Spleen (tissue), 13 donors: Measurements from ENCODE around the gene HAPLN2. TPM values are rescaled to one million over a fixed set of nuclear protein-coding genes. Genes with fewer than 3 reads are reported as not detected.
A peak's percentile ranks its signal among the peaks of the same experiment; 100 is the strongest.

Experiments used
- DNase-seq: peaks from one replicate; pipeline ENCODE4 v3.0.0-alpha.2; 2020
- H3K27ac ChIP-seq, 8 donors: fragments of 200-600 bp; sonication (generic) in 7 of 8; 1 replicate in 4 of 8; 2 replicates in 4 of 8; pipeline versions ENCODE4 v1.5.0 to v1.8.0; 2016 to 2021; ENCODE audit warnings: inconsistent platforms in 4 of 8, mild to moderate bottlenecking in 4 of 8, moderate library complexity in 1 of 8
- H3K27me3 ChIP-seq, 7 donors: fragments of 200-600 bp; sonication (generic) in 6 of 7; replicated peaks in 1 of 7; 1 replicate in 4 of 7; 2 replicates in 3 of 7; pipeline versions ENCODE4 v1.5.0 to v1.8.0; 2016 to 2021; ENCODE audit warnings: inconsistent platforms in 3 of 7, mild to moderate bottlenecking in 1 of 7
- H3K36me3 ChIP-seq, 6 donors: fragments of 200-600 bp; sonication (generic) in 5 of 6; 1 replicate in 4 of 6; 2 replicates in 2 of 6; pipeline versions ENCODE4 v1.5.0 to v1.8.0; 2016 to 2021; ENCODE audit warnings: inconsistent platforms in 2 of 6
- H3K4me1 ChIP-seq, 6 donors: fragments of 200-600 bp; sonication (generic) in 5 of 6; 1 replicate in 3 of 6; 2 replicates in 3 of 6; pipeline versions ENCODE4 v1.5.0 to v1.8.0; 2016 to 2021; ENCODE audit warnings: inconsistent platforms in 3 of 6
- H3K4me3 ChIP-seq, 8 donors: fragments of 200-600 bp; sonication (generic) in 7 of 8; 1 replicate in 4 of 8; 2 replicates in 4 of 8; pipeline versions ENCODE4 v1.5.0 to v1.8.0; 2016 to 2021; ENCODE audit warnings: inconsistent platforms in 4 of 8, mild to moderate bottlenecking in 4 of 8, moderate library complexity in 2 of 8
- H3K9me3 ChIP-seq, 8 donors: fragments of 200-600 bp; sonication (generic) in 7 of 8; 1 replicate in 4 of 8; 2 replicates in 4 of 8; pipeline versions ENCODE4 v1.5.0 to v1.8.0; 2016 to 2021; ENCODE audit warnings: inconsistent platforms in 4 of 8
- POLR2A ChIP-seq, 3 donors: fragments of 450-650 bp; IDR thresholded peaks; one replicate each; pipeline ENCODE4 v1.5.1; 2017; ENCODE audit warnings: antibody characterized with exemption in 3 of 3, mild to moderate bottlenecking in 1 of 3
- POLR2AphosphoS5 ChIP-seq, 3 donors: sonication (generic); formaldehyde crosslinking; IDR thresholded peaks; one replicate each; pipeline ENCODE4 v1.5.1; 2017; ENCODE audit warnings: antibody characterized with exemption in 3 of 3
- WGBS, 5 donors: extraction: QIAGEN DNeasy Blood & Tissue Kit in 3 of 5; methylation state at CpG; one replicate each; pipeline versions ENCODE4 v1.1.5 to v1.1.7; 2013 to 2018; 5-methylcytosine and 5-hydroxymethylcytosine counted together
- intact Hi-C: fragments of 100-400 bp; cut with DNase I; formaldehyde crosslinking; loops from one replicate; pipeline ENCODE4 v1.15.0; 2023; ENCODE audit warnings: low total_unique reads
- long read RNA-seq, 2 donors: transcript quantifications; one replicate each; lab custom pipeline, GENCODE V29; 2026
- polyA plus RNA-seq, 3 donors: library from polyadenylated mRNA; stranded (reverse); fragments of 200-250 nt; gene quantifications; one replicate each; pipeline ENCODE4 v1.2.1, GENCODE V29; 2013
- total RNA-seq, 7 donors: library from RNA; depleted of rRNA in 3 of 7; stranded (reverse); fragments of >200 nt in 3 of 7; fragmentation: NEBNext Ultra II Directional in 4 of 7; extraction: Animal tissue kit (Norgen Biotek cat#: 25700) in 4 of 7; gene quantifications; one replicate each; pipeline versions ENCODE4 v1.1.0 to v1.2.1, GENCODE V29; 2016 to 2021
- TF ChIP-seq, protein P1 (sequence below), 11 experiments: fragments of 200-600 bp in 7 of 11; fragments of 450-650 bp in 4 of 11; sonication (generic) in 4 of 11; IDR thresholded peaks in 8 of 11; conservative IDR thresholded peaks in 3 of 11; 1 replicate in 7 of 11; 2 replicates in 4 of 11; pipeline versions ENCODE4 v1.4.0 to v1.8.0; 2016 to 2021; ENCODE audit warnings: antibody characterized with exemption in 11 of 11, inconsistent platforms in 4 of 11, mild to moderate bottlenecking in 1 of 11
- donor health status: healthy with polysubstance abuse.
- donor health status: DM: no; HTN: no; CAD: no; lungs with moderate emphysema.
- donor health status: DM: no; HTN: no; CAD: no.
- donor health status: Bipolar disorder and iron deficiency.
- donor health status: healthy.
- donor health status: DM: no; HTN: no; CAD: no.
- donor health status: DM: yes; HTN: yes; CAD: no.

Gene HAPLN2
- total RNA-seq (1 to 10 TPM in 1 of 7 donors, under 1 TPM in 2, not detected in 4; 0.20 to 1.1 (median 0.46) TPM), polyA plus RNA-seq (under 1 TPM; 0.22 to 0.80 (median 0.27) TPM)
- long read RNA-seq, donor 1: 0 reads
- long read RNA-seq, donor 2: 0 reads

DNA sequence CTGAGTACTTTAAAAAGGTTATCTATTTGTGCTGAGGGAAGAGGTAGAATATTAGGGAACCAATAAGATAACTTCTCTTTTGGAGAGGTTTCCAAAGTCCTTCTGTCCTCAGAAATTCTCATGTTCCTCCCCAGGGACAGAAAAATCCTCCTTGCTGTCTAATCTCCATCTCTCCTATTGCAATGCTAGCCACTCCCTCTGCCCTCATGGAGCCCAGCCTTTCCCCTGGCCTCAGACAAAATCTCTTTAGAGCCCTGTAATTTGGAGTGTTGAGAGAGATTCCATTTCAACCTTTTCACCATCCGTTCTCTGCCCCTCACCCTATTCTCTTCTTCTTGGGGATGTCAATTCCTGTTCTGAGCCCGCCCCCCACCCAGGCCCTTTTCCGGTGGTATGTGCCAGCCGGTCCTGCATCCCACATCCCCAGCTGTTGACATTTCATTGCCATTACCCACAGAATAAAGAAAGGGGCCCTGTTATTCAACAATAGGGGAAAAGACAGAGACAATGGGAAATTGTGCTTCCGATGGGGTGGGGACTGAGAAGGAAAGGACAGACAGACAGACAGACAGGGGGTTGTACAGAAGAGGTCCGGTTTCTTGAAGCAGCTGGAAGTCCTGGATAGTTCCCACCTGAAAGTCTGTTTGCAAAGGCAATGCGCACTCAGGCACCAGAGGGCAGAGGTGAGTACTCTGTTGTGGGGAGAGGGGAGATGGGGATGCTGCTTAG, at the start of gene HAPLN2:
TSS of gene HAPLN2 (plus strand) at position 563 of the 729 bp plus-strand sequence. CDS start 4,076 bp downstream, outside the sequence.
- intact Hi-C loops: no loop called here
- DNase-seq: no peak
- H3K27me3 ChIP-seq: peaks cover 0 to 78% (median 11%) of the 10 kb centered on the region in 7 donors

DNA sequence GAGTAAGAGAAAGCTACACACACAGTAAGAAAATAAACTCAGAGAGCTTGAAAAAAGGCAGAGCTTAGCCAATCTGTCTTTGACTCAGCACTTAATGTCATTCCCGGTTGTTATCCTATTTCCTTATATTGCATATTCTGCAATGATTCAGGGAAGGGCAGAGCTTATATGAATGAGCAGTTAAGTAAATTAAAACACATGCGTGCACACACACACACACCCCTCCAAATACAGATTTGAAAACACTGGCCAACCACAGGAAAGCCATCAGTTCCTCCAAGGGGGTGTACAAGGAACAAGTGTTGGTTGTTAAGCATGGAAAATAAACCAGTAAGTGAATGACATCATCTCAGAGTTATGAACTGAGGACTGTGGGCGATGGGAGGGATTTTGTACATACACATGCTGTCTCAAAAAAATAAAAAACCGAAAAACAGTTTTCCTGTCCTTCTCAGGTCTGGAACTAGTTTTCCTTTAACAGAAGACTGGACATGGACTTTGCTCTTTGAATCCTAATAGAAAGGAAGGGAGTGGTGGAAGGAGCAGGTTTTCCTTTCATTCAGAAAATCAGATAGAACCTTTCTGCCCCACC, 47.9 kb upstream of the HAPLN2 start:
- H3K36me3 ChIP-seq: peaks cover 0 to 4% (median 0%) of the 10 kb centered on the region in 6 donors
- H3K4me3 ChIP-seq: no peak overlapping the region
- TF ChIP-seq POLR2A (IDR thresholded peaks at IDR 0.05) (no peak), POLR2AphosphoS5 (IDR thresholded peaks at IDR 0.05) (no peak)
- TF ChIP-seq, protein P1, sequence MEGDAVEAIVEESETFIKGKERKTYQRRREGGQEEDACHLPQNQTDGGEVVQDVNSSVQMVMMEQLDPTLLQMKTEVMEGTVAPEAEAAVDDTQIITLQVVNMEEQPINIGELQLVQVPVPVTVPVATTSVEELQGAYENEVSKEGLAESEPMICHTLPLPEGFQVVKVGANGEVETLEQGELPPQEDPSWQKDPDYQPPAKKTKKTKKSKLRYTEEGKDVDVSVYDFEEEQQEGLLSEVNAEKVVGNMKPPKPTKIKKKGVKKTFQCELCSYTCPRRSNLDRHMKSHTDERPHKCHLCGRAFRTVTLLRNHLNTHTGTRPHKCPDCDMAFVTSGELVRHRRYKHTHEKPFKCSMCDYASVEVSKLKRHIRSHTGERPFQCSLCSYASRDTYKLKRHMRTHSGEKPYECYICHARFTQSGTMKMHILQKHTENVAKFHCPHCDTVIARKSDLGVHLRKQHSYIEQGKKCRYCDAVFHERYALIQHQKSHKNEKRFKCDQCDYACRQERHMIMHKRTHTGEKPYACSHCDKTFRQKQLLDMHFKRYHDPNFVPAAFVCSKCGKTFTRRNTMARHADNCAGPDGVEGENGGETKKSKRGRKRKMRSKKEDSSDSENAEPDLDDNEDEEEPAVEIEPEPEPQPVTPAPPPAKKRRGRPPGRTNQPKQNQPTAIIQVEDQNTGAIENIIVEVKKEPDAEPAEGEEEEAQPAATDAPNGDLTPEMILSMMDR (IDR thresholded peaks at IDR 0.05 in 8 of 11, conservative IDR thresholded peaks at IDR 0.05 in 3 of 11): no peak

More for the DNA sequence above, at the start of gene HAPLN2:
- WGBS, 5 donors: 4 to 11% (median 6%) methylated on average over 7 of the region's 7 CpGs
- no peak within 1 kb of the TSS for H3K4me3 ChIP-seq
- no peak within 1 kb of the TSS for H3K27ac ChIP-seq
- TF ChIP-seq, protein P1 (IDR thresholded peaks at IDR 0.05 in 8 of 11, conservative IDR thresholded peaks at IDR 0.05 in 3 of 11): peak in 2 of 11 experiments; percentile 4 to 11
- TF ChIP-seq POLR2A (IDR thresholded peaks at IDR 0.05): no peak
- peaks cover 3 to 10% (median 7%) of the 10 kb centered on the region in 6 donors for H3K4me1 ChIP-seq
- no peaks in the 10 kb centered on the region for H3K36me3 ChIP-seq
- no peaks in the 10 kb centered on the region for H3K9me3 ChIP-seq

DNA sequence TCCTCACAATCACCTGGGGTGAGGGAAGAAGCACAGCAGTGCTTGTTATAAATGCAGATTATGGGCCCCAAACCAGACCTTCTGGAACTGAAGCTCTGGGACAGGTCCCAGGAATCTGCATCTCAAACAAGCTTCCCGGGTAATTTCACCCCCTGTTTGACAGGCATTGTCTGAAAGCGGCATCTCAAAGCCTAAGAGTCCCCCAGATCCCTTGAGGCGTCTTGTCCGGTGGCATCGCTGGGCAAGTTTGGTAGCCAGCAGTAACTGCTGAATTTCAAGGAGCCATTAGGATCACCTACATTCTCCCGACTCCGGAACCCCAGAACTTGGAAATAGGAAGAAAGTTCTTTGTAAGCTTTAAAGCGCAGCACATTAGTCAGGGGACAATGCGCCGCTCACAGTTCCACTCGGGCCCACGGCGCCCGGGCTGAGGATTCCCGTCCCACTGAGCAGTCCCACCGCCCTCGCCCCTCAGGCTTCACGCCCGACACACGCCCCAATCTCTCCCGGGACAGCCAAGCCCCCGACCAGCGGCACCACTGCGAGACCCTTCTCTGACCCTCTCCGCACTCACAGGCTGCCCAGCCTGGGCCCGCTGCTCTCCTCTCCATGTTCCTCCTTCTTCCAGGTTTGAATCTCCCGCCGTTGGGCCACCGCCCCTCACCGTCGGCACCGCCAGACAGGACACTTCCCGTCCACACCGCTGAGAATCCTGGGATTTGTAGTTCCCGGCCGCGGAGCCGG, 47.1 kb upstream of the HAPLN2 start, which contains the start of gene IQGAP3:
TSS of gene IQGAP3 (minus strand) at position 647 of the 744 bp plus-strand sequence. CDS start at position 611, 36 bp downstream.
- H3K4me1 ChIP-seq: peaks cover 6 to 20% (median 14%) of the 10 kb centered on the region in 6 donors
- H3K27ac ChIP-seq: no peak within 1 kb of the TSS
- H3K4me3 ChIP-seq: peak within 1 kb of the TSS in 7 of 8 donors; percentile 22 to 67 (median 37)
- intact Hi-C loops: no loop called here
- no peaks in the 10 kb centered on the region for H3K9me3 ChIP-seq
- peak; percentile 91 for DNase-seq
- peaks cover 0 to 3% (median 0%) of the 10 kb centered on the region in 6 donors for H3K36me3 ChIP-seq
- WGBS, 5 donors: 1 to 3% (median 2%) methylated on average over 30 to 38 of the region's 38 CpGs
- H3K27me3 ChIP-seq: peaks cover 0 to 34% (median 4%) of the 10 kb centered on the region in 7 donors
- TF ChIP-seq POLR2AphosphoS5 (IDR thresholded peaks at IDR 0.05) (peak; percentile 57 to 74 (median 71)), POLR2A (IDR thresholded peaks at IDR 0.05) (no peak)

More for the DNA sequence above, 47.9 kb upstream of the HAPLN2 start:
- intact Hi-C loops: no loop called here
- H3K9me3 ChIP-seq: no peaks in the 10 kb centered on the region
- no peak for DNase-seq
- 26 to 41% (median 31%) methylated on average over 4 of the region's 4 CpGs for WGBS, 5 donors
- no peak overlapping the region for H3K27ac ChIP-seq
- H3K27me3 ChIP-seq: peaks cover 0 to 34% (median 4%) of the 10 kb centered on the region in 7 donors
- peaks cover 6 to 20% (median 14%) of the 10 kb centered on the region in 6 donors for H3K4me1 ChIP-seq

DNA sequence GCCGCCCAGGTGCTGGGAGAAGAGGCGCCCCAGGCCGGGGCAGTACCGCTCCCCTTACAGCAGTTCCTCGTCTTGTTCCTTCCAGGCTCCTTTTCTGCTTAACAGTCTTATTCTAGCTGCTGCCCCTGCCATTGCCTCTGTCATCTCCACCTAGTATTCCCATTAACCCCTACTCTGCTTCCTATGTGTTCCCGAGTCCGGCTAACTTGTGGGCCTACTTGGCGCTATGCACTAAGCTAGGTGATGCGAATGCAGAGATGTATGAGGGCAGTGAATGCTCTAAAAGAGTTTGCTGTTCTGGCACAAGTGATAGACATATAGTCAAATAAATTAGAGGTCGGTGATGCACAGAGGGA, 46.6 kb upstream of the HAPLN2 start:
- Histone ChIP-seq H3K36me3 (no peaks in the 10 kb centered on the region), H3K9me3 (no peaks in the 10 kb centered on the region), H3K4me3 (peak overlapping the region in 5 of 8 donors; percentile 35 to 67 (median 38)), H3K27ac (no peak overlapping the region), H3K27me3 (peaks cover 0 to 34% (median 4%) of the 10 kb centered on the region in 7 donors), H3K4me1 (peaks cover 6 to 20% (median 14%) of the 10 kb centered on the region in 6 donors)
- TF ChIP-seq POLR2AphosphoS5 (IDR thresholded peaks at IDR 0.05) (no peak), POLR2A (IDR thresholded peaks at IDR 0.05) (no peak)
- TF ChIP-seq, protein P1 (IDR thresholded peaks at IDR 0.05 in 8 of 11, conservative IDR thresholded peaks at IDR 0.05 in 3 of 11): no peak
- no peak for DNase-seq
- WGBS, 5 donors: 36 to 43% (median 39%) methylated on average over 10 of the region's 10 CpGs
- intact Hi-C loops: no loop called here
